Measurements from ENCODE around the gene SLC10A3. TPM values are rescaled to one million over a fixed set of nuclear protein-coding genes. Genes with fewer than 3 reads are reported as not detected.

Gene SLC10A3
- polyA plus RNA-seq, 1 of the 3 experiments (the other 2 are of a cell fraction) = 29.7 TPM

- no peak overlapping the region for H3K27ac ChIP-seq (ENCODE audit: low read depth in 2 of 2, low read length in 1 of 2)
- H3K4me3 ChIP-seq (ENCODE audit: low read depth in 2 of 2, low read length in 1 of 2) = no peak overlapping the region
- no peak for DNase-seq
- H4K20me1 ChIP-seq (ENCODE audit: insufficient read depth) = no peaks in the 10 kb centered on the region
- H3K27me3 ChIP-seq (ENCODE audit: insufficient read depth) = no peaks in the 10 kb centered on the region; the same call in 1 of the 2 replicates
- ChIA-PET POLR2A (no interaction called here), CTCF (interaction anchor here (1.1 kb wide), 1 partner anchor 13 kb away, joined by 6 read pairs; no protein-coding TSS in a partner anchor)
- H2AFZ ChIP-seq (ENCODE audit: low read depth) = no peak overlapping the region
- no peaks in the 10 kb centered on the region for H3K9me2 ChIP-seq
- peaks cover 0 to 6% of the 10 kb centered on the region in 2 experiments; a peak in 1 of 4 replicates for H3K4me1 ChIP-seq (ENCODE audit: control insufficient read depth in 1 of 2, insufficient read depth in 2 of 2, low read depth in 1 of 2, low read length in 1 of 2)
- H3K79me2 ChIP-seq (ENCODE audit: insufficient read depth) = peaks cover 6% of the 10 kb centered on the region
- H3K9me3 ChIP-seq = no peaks in the 10 kb centered on the region
- H3K9ac ChIP-seq = no peak overlapping the region
- no peaks in the 10 kb centered on the region for H3K36me3 ChIP-seq (replicated peaks in 1 of 2; ENCODE audit: control insufficient read depth in 1 of 2, insufficient read depth in 2 of 2, low read length in 1 of 2)
- no peaks in the 10 kb centered on the region for H3F3A ChIP-seq (replicated peaks; ENCODE audit: insufficient read depth)
- 38% methylated on average over 2 of the region's 2 CpGs for WGBS (ENCODE audit: low lambda C conversion rate)
- TF ChIP-seq TCF12 (IDR thresholded peaks at IDR 0.05) (no peak), ELF1 (IDR thresholded peaks at IDR 0.05) (no peak), FOXM1 (IDR thresholded peaks at IDR 0.05; ENCODE audit: low read depth) (no peak), POLR2AphosphoS5 (IDR thresholded peaks at IDR 0.05; ENCODE audit: low read depth, low read length) (no peak), FOXJ3 (CRISPR knock-in tag; IDR thresholded peaks at IDR 0.05) (no peak)
- TF ChIP-seq, protein P1, sequence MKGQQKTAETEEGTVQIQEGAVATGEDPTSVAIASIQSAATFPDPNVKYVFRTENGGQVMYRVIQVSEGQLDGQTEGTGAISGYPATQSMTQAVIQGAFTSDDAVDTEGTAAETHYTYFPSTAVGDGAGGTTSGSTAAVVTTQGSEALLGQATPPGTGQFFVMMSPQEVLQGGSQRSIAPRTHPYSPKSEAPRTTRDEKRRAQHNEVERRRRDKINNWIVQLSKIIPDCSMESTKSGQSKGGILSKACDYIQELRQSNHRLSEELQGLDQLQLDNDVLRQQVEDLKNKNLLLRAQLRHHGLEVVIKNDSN (IDR thresholded peaks at IDR 0.05; ENCODE audit: borderline replicate concordance, low read depth) = no peak
- TF ChIP-seq, protein P2, sequence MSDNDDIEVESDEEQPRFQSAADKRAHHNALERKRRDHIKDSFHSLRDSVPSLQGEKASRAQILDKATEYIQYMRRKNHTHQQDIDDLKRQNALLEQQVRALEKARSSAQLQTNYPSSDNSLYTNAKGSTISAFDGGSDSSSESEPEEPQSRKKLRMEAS (IDR thresholded peaks at IDR 0.05; ENCODE audit: low read depth) = no peak
- TF ChIP-seq, protein P3, sequence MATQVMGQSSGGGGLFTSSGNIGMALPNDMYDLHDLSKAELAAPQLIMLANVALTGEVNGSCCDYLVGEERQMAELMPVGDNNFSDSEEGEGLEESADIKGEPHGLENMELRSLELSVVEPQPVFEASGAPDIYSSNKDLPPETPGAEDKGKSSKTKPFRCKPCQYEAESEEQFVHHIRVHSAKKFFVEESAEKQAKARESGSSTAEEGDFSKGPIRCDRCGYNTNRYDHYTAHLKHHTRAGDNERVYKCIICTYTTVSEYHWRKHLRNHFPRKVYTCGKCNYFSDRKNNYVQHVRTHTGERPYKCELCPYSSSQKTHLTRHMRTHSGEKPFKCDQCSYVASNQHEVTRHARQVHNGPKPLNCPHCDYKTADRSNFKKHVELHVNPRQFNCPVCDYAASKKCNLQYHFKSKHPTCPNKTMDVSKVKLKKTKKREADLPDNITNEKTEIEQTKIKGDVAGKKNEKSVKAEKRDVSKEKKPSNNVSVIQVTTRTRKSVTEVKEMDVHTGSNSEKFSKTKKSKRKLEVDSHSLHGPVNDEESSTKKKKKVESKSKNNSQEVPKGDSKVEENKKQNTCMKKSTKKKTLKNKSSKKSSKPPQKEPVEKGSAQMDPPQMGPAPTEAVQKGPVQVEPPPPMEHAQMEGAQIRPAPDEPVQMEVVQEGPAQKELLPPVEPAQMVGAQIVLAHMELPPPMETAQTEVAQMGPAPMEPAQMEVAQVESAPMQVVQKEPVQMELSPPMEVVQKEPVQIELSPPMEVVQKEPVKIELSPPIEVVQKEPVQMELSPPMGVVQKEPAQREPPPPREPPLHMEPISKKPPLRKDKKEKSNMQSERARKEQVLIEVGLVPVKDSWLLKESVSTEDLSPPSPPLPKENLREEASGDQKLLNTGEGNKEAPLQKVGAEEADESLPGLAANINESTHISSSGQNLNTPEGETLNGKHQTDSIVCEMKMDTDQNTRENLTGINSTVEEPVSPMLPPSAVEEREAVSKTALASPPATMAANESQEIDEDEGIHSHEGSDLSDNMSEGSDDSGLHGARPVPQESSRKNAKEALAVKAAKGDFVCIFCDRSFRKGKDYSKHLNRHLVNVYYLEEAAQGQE (IDR thresholded peaks at IDR 0.05; ENCODE audit: low read depth, low read length) = no peak
- TF ChIP-seq, protein P4, sequence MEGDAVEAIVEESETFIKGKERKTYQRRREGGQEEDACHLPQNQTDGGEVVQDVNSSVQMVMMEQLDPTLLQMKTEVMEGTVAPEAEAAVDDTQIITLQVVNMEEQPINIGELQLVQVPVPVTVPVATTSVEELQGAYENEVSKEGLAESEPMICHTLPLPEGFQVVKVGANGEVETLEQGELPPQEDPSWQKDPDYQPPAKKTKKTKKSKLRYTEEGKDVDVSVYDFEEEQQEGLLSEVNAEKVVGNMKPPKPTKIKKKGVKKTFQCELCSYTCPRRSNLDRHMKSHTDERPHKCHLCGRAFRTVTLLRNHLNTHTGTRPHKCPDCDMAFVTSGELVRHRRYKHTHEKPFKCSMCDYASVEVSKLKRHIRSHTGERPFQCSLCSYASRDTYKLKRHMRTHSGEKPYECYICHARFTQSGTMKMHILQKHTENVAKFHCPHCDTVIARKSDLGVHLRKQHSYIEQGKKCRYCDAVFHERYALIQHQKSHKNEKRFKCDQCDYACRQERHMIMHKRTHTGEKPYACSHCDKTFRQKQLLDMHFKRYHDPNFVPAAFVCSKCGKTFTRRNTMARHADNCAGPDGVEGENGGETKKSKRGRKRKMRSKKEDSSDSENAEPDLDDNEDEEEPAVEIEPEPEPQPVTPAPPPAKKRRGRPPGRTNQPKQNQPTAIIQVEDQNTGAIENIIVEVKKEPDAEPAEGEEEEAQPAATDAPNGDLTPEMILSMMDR (IDR thresholded peaks at IDR 0.05) = no peak
- no peak overlapping the region for H3K4me2 ChIP-seq
Observed at GRCh38 chrX:154513716-154514115, 23.3 kb upstream of the SLC10A3 start.

GRCh38 chrX:154512879-154513553 is 22.6 kb upstream of the SLC10A3 start:
- no peaks in the 10 kb centered on the region for H4K20me1 ChIP-seq (ENCODE audit: insufficient read depth)
- H3K79me2 ChIP-seq (ENCODE audit: insufficient read depth) = peaks cover 6% of the 10 kb centered on the region
- ChIA-PET CTCF (no interaction called here), POLR2A (no interaction called here)
- H3K4me3 ChIP-seq (ENCODE audit: low read depth in 2 of 2, low read length in 1 of 2) = no peak overlapping the region
- H3F3A ChIP-seq (replicated peaks; ENCODE audit: insufficient read depth) = no peaks in the 10 kb centered on the region
- H3K9ac ChIP-seq = no peak overlapping the region
- no peaks in the 10 kb centered on the region; the same call in 1 of the 2 replicates for H3K27me3 ChIP-seq (ENCODE audit: insufficient read depth)
- H3K27ac ChIP-seq (ENCODE audit: low read depth in 2 of 2, low read length in 1 of 2) = no peak overlapping the region
- 59% methylated on average over 15 of the region's 16 CpGs for WGBS (ENCODE audit: low lambda C conversion rate)
- TF ChIP-seq NRF1 (IDR thresholded peaks at IDR 0.05; ENCODE audit: low read depth, low read length) (no peak), RCOR1 (IDR thresholded peaks at IDR 0.05; ENCODE audit: low read length) (no peak), TAF1 (IDR thresholded peaks at IDR 0.05; ENCODE audit: borderline replicate concordance, low read depth, low read length) (no peak), FOSL2 (IDR thresholded peaks at IDR 0.05; ENCODE audit: borderline replicate concordance, low read depth) (no peak), EZH2phosphoT487 (IDR thresholded peaks at IDR 0.05; ENCODE audit: borderline replicate concordance, low read depth) (no peak), RXRA (IDR thresholded peaks at IDR 0.05; ENCODE audit: borderline replicate concordance, low read depth) (no peak), MXI1 (IDR thresholded peaks at IDR 0.05; ENCODE audit: low read depth, low read length) (no peak), POLR2AphosphoS5 (IDR thresholded peaks at IDR 0.05; ENCODE audit: low read depth, low read length) (no peak), FOXJ3 (CRISPR knock-in tag; IDR thresholded peaks at IDR 0.05) (no peak)
- TF ChIP-seq, protein P4 (IDR thresholded peaks at IDR 0.05) = no peak
- TF ChIP-seq, protein P2 (IDR thresholded peaks at IDR 0.05; ENCODE audit: low read depth) = no peak
- no peak for DNase-seq
- H3K4me1 ChIP-seq (ENCODE audit: control insufficient read depth in 1 of 2, insufficient read depth in 2 of 2, low read depth in 1 of 2, low read length in 1 of 2) = peaks cover 0 to 6% of the 10 kb centered on the region in 2 experiments; a peak in 1 of 4 replicates
- no peaks in the 10 kb centered on the region for H3K9me2 ChIP-seq
- no peak overlapping the region for H2AFZ ChIP-seq (ENCODE audit: low read depth)
- H3K4me2 ChIP-seq = no peak overlapping the region
- H3K9me3 ChIP-seq = no peaks in the 10 kb centered on the region
- no peaks in the 10 kb centered on the region for H3K36me3 ChIP-seq (replicated peaks in 1 of 2; ENCODE audit: control insufficient read depth in 1 of 2, insufficient read depth in 2 of 2, low read length in 1 of 2)
